Body of pancreas (tissue), 4 donors: Measurements from ENCODE around the gene PRSS21. TPM values are rescaled to one million over a fixed set of nuclear protein-coding genes. Genes with fewer than 3 reads are reported as not detected.

Source experiments
- ATAC-seq: fragments of 150-250 bp; one replicate; pipeline ENCODE4 v1.9.1; 2016
- DNase-seq, 4 donors: peaks; one replicate each; pipeline ENCODE4 v3.0.0-alpha.2; 2019
- H3K27ac ChIP-seq, 4 donors: fragments of 200-600 bp; sonication (generic); 1 replicate in 3 of 4; 2 replicates in 1 of 4; pipeline versions ENCODE4 v1.5.1 to v1.6.1; 2016 to 2019; ENCODE audit warnings: mild to moderate bottlenecking in 1 of 4, mixed read lengths in 1 of 4, moderate library complexity in 1 of 4
- H3K27me3 ChIP-seq, 2 donors: fragments of 200-600 bp; sonication (generic); one replicate each; pipeline ENCODE4 v1.6.0; 2016; ENCODE audit warnings: mild to moderate bottlenecking in 1 of 2
- H3K36me3 ChIP-seq, 2 donors: fragments of 200-600 bp; sonication (generic); replicated peaks in 1 of 2; 2 replicates each; pipeline ENCODE4 v1.5.1; 2016; ENCODE audit warnings: low read depth in 2 of 2; ENCODE audit not compliant: insufficient read depth in 1 of 2
- H3K4me1 ChIP-seq: fragments of 200-600 bp; sonication (generic); one replicate; pipeline ENCODE4 v1.6.0; 2016
- H3K4me3 ChIP-seq, 2 donors: fragments of 200-600 bp; sonication (generic); 1 replicate in 1 of 2; 2 replicates in 1 of 2; pipeline ENCODE4 v1.5.1; 2016 to 2019
- H3K9me3 ChIP-seq, 3 donors: fragments of 200-600 bp; sonication (generic); 1 replicate in 2 of 3; 2 replicates in 1 of 3; pipeline ENCODE4 v1.5.1; 2016
- CTCF ChIP-seq, 7 experiments: fragments of 450-650 bp in 4 of 7; fragments of 200-600 bp in 3 of 7; sonication (generic) in 3 of 7; IDR thresholded peaks; one replicate each; pipeline ENCODE4 v1.5.1; 2016 to 2019; ENCODE audit warnings: antibody characterized with exemption in 7 of 7
- POLR2A ChIP-seq, 3 donors: fragments of 450-650 bp; IDR thresholded peaks; one replicate each; pipeline ENCODE4 v1.6.1; 2016; ENCODE audit warnings: antibody characterized with exemption in 3 of 3, mild to moderate bottlenecking in 2 of 3
- WGBS, 2 donors: methylation state at CpG; one replicate each; pipeline ENCODE4 v1.1.5; 2017; 5-methylcytosine and 5-hydroxymethylcytosine counted together
- intact Hi-C: fragments of 100-400 bp; cut with DNase I; formaldehyde crosslinking; loops from one replicate; pipeline ENCODE4 v1.15.1; 2023
- total RNA-seq, 2 donors: library from RNA; depleted of rRNA; stranded (reverse); fragments of >200 nt; gene quantifications; one replicate each; pipeline ENCODE4 v1.1.0, GENCODE V29; 2016

Gene PRSS21
- total RNA-seq, 2 donors from 2014 or later, result 0.66 to 1.6 TPM

- DNase-seq (no peak), ATAC-seq (no peak)
- H3K9me3 ChIP-seq, result no peaks in the 10 kb centered on the region
- WGBS, 2 donors, result 73 to 76% methylated on average over 3 to 18 of the region's 18 CpGs
- H3K36me3 ChIP-seq, result no peaks in the 10 kb centered on the region
- no peaks in the 10 kb centered on the region for H3K27me3 ChIP-seq
- intact Hi-C loops, result no loop called here
- H3K4me1 ChIP-seq, result peaks cover 8% of the 10 kb centered on the region
- H3K27ac ChIP-seq, result no peak overlapping the region
- TF ChIP-seq CTCF (IDR thresholded peaks at IDR 0.05), result no peak
- no peak for TF ChIP-seq POLR2A (IDR thresholded peaks at IDR 0.05)
- peak overlapping the region in 1 of 2 donors; percentile 3 for H3K4me3 ChIP-seq
Measured at GRCh38 chr16:2841606-2842339, 24.7 kb downstream of the PRSS21 start.

GRCh38 chr16:2842340-2843000, 25.4 kb downstream of the PRSS21 start:
- ATAC-seq (peak; percentile 30), DNase-seq (peak; percentile 38 to 62 (median 56))
- TF ChIP-seq POLR2A (IDR thresholded peaks at IDR 0.05) (no peak), CTCF (IDR thresholded peaks at IDR 0.05) (peak in 6 of 7 experiments; percentile 17 to 58 (median 39))
- no peaks in the 10 kb centered on the region for H3K27me3 ChIP-seq
- WGBS, 2 donors, result 16 to 39% methylated on average over 20 to 26 of the region's 40 CpGs
- H3K4me3 ChIP-seq, result peak overlapping the region in 1 of 2 donors; percentile 3
- no peaks in the 10 kb centered on the region for H3K9me3 ChIP-seq
- no peaks in the 10 kb centered on the region for H3K36me3 ChIP-seq
- H3K4me1 ChIP-seq, result peaks cover 8% of the 10 kb centered on the region
- H3K27ac ChIP-seq, result no peak overlapping the region
- intact Hi-C loops, result no loop called here

- no peak for DNase-seq
- H3K4me3 ChIP-seq, result no peak overlapping the region
- intact Hi-C loops, result no loop called here
- whole genome bisulfite sequencing, 2 donors, result 78 to 84% methylated on average over 8 of the region's 8 CpGs
- H3K27ac ChIP-seq, result no peak overlapping the region
- no peaks in the 10 kb centered on the region for H3K27me3 ChIP-seq
- no peaks in the 10 kb centered on the region for H3K36me3 ChIP-seq
- H3K4me1 ChIP-seq, result peaks cover 8% of the 10 kb centered on the region
- H3K9me3 ChIP-seq, result no peaks in the 10 kb centered on the region
- TF ChIP-seq POLR2A (IDR thresholded peaks at IDR 0.05) (no peak), CTCF (IDR thresholded peaks at IDR 0.05) (no peak)
- no peak for ATAC-seq
Measured at GRCh38 chr16:2843526-2843925, 26.5 kb downstream of the PRSS21 start.

- H3K4me3 ChIP-seq, result no peak overlapping the region
- no peak overlapping the region for H3K27ac ChIP-seq
- no peaks in the 10 kb centered on the region for H3K27me3 ChIP-seq
- DNase-seq, result no peak
- ATAC-seq, result no peak
- intact Hi-C loops, result no loop called here
- H3K9me3 ChIP-seq, result no peaks in the 10 kb centered on the region
- 72 to 76% methylated on average over 5 of the region's 5 CpGs for WGBS, 2 donors
- peaks cover 8% of the 10 kb centered on the region for H3K4me1 ChIP-seq
- TF ChIP-seq CTCF (IDR thresholded peaks at IDR 0.05) (no peak), POLR2A (IDR thresholded peaks at IDR 0.05) (no peak)
- H3K36me3 ChIP-seq, result no peaks in the 10 kb centered on the region
Measured at GRCh38 chr16:2845116-2845515, 28.1 kb downstream of the PRSS21 start.
